ENCODE results near the gene OR2T34. TPM values are rescaled to one million over a fixed set of nuclear protein-coding genes. Genes with fewer than 3 reads are reported as not detected.
"Not testable (repeated sequence)": the region's sequence is repeated elsewhere in the genome, so short reads cannot be mapped to it uniquely, and the experiment has no call there.

The OR2T34 gene
- total and polyA plus RNA-seq, 2 experiments from 2014 or later: not detected

- H4K20me1 ChIP-seq (replicated peaks; ENCODE audit: insufficient read depth); H3K4me3 Mint-ChIP-seq; H3F3A ChIP-seq (replicated peaks; ENCODE audit: low read depth); ATAC-seq; H3K36me3 Mint-ChIP-seq (ENCODE audit: low read depth); H3K27ac Mint-ChIP-seq; H3K79me2 ChIP-seq (replicated peaks; ENCODE audit: insufficient read depth); H3K27ac ChIP-seq (ENCODE audit: low read depth); H3K4me3 ChIP-seq; H3K4me2 ChIP-seq; H3K36me3 ChIP-seq (ENCODE audit: insufficient read depth); H3K9me2 ChIP-seq (ENCODE audit: insufficient read depth); H3K27me3 Mint-ChIP-seq (ENCODE audit: insufficient read depth, low read depth, poor library complexity); H3K4me1 Mint-ChIP-seq; DNase-seq (ENCODE audit: low spot score); H3K27me3 ChIP-seq (ENCODE audit: insufficient read depth); H2AFZ ChIP-seq; H3K4me1 ChIP-seq (ENCODE audit: insufficient read depth): not testable (repeated sequence)
- peaks cover 32% of the 10 kb centered on the region for H3K9me3 Mint-ChIP-seq
Observed at GRCh38 chr1:248565530-248566373, 8.8 kb downstream of the OR2T34 start.

GRCh38 chr1:248562672-248563071 lies 11.9 kb downstream of the OR2T34 start, which contains the start of gene OR2T29:
Gene OR2T29 (minus strand): TSS chr1:248562772. CDS start chr1:248559491, 3,281 bp downstream.
- ATAC-seq; H3K36me3 ChIP-seq (ENCODE audit: insufficient read depth); H3K27ac ChIP-seq (ENCODE audit: low read depth); H3F3A ChIP-seq (replicated peaks; ENCODE audit: low read depth); H3K79me2 ChIP-seq (replicated peaks; ENCODE audit: insufficient read depth); H3K27me3 ChIP-seq (ENCODE audit: insufficient read depth); H4K20me1 ChIP-seq (replicated peaks; ENCODE audit: insufficient read depth); H3K4me3 Mint-ChIP-seq; H3K27ac Mint-ChIP-seq; H3K4me3 ChIP-seq; H3K27me3 Mint-ChIP-seq (ENCODE audit: insufficient read depth, low read depth, poor library complexity); H3K4me1 ChIP-seq (ENCODE audit: insufficient read depth); H2AFZ ChIP-seq; H3K9me2 ChIP-seq (ENCODE audit: insufficient read depth); H3K4me2 ChIP-seq; DNase-seq (ENCODE audit: low spot score); H3K36me3 Mint-ChIP-seq (ENCODE audit: low read depth); H3K4me1 Mint-ChIP-seq: not testable (repeated sequence)
- H3K9me3 Mint-ChIP-seq: peaks cover 18% of the 10 kb centered on the region

GRCh38 chr1:248551027-248551426 lies 23.5 kb downstream of the OR2T34 start:
- H3K4me3 Mint-ChIP-seq; H3K4me1 ChIP-seq (ENCODE audit: insufficient read depth); H3K4me1 Mint-ChIP-seq; H3K27ac ChIP-seq (ENCODE audit: low read depth); H3K36me3 Mint-ChIP-seq (ENCODE audit: low read depth); DNase-seq (ENCODE audit: low spot score); H3K27ac Mint-ChIP-seq; H3K4me3 ChIP-seq; H3K9me3 Mint-ChIP-seq; H3K4me2 ChIP-seq; H3F3A ChIP-seq (replicated peaks; ENCODE audit: low read depth); H2AFZ ChIP-seq; H3K79me2 ChIP-seq (replicated peaks; ENCODE audit: insufficient read depth); H3K27me3 Mint-ChIP-seq (ENCODE audit: insufficient read depth, low read depth, poor library complexity); H3K27me3 ChIP-seq (ENCODE audit: insufficient read depth); H3K9me2 ChIP-seq (ENCODE audit: insufficient read depth); ATAC-seq; H3K36me3 ChIP-seq (ENCODE audit: insufficient read depth); H4K20me1 ChIP-seq (replicated peaks; ENCODE audit: insufficient read depth): not testable (repeated sequence)

- not testable (repeated sequence) for H3K36me3 ChIP-seq (ENCODE audit: insufficient read depth); ATAC-seq; H3K4me1 Mint-ChIP-seq; H3K4me1 ChIP-seq (ENCODE audit: insufficient read depth); H3K79me2 ChIP-seq (replicated peaks; ENCODE audit: insufficient read depth); H3K36me3 Mint-ChIP-seq (ENCODE audit: low read depth); H3K4me2 ChIP-seq; H2AFZ ChIP-seq; H4K20me1 ChIP-seq (replicated peaks; ENCODE audit: insufficient read depth); H3K27ac ChIP-seq (ENCODE audit: low read depth); H3K27ac Mint-ChIP-seq; H3K27me3 Mint-ChIP-seq (ENCODE audit: insufficient read depth, low read depth, poor library complexity); DNase-seq (ENCODE audit: low spot score); H3K27me3 ChIP-seq (ENCODE audit: insufficient read depth); H3K4me3 Mint-ChIP-seq; H3K9me2 ChIP-seq (ENCODE audit: insufficient read depth); H3K4me3 ChIP-seq; H3K9me3 Mint-ChIP-seq; H3F3A ChIP-seq (replicated peaks; ENCODE audit: low read depth)
Observed at GRCh38 chr1:248547383-248547782, 27.2 kb downstream of the OR2T34 start.

- not testable (repeated sequence) for H3K9me3 Mint-ChIP-seq; H3K4me1 ChIP-seq (ENCODE audit: insufficient read depth); H3K4me3 ChIP-seq; H2AFZ ChIP-seq; H3K4me1 Mint-ChIP-seq; H4K20me1 ChIP-seq (replicated peaks; ENCODE audit: insufficient read depth); H3K4me3 Mint-ChIP-seq; H3K27ac Mint-ChIP-seq; H3K27ac ChIP-seq (ENCODE audit: low read depth); H3K4me2 ChIP-seq; H3K36me3 Mint-ChIP-seq (ENCODE audit: low read depth); DNase-seq (ENCODE audit: low spot score); H3K27me3 Mint-ChIP-seq (ENCODE audit: insufficient read depth, low read depth, poor library complexity); ATAC-seq; H3K79me2 ChIP-seq (replicated peaks; ENCODE audit: insufficient read depth); H3K36me3 ChIP-seq (ENCODE audit: insufficient read depth); H3K27me3 ChIP-seq (ENCODE audit: insufficient read depth); H3K9me2 ChIP-seq (ENCODE audit: insufficient read depth); H3F3A ChIP-seq (replicated peaks; ENCODE audit: low read depth)
Observed at GRCh38 chr1:248537449-248537848, 37.1 kb downstream of the OR2T34 start.
